Measurements from ENCODE around the gene ACYP1.

Gene ACYP1

DNA sequence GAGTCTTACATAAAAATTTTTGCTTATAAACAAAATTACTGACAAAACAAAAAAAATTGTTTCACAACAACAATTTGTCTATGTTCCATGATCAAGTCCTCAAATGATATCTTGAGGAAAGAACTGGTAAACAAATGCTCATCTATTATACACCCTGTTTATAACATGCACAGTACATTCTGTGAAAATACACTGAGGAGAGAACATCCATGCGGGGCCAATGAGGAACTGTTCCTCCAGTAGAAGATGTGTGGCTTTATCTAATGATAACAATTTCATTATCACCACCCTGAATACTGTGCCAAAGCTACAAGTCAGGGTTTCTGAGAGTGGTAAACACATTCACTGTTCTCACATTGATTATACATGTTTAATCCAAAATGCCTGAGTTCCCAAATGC lies 23.3 kb downstream of the ACYP1 start:
- no peak for DNase-seq

DNA sequence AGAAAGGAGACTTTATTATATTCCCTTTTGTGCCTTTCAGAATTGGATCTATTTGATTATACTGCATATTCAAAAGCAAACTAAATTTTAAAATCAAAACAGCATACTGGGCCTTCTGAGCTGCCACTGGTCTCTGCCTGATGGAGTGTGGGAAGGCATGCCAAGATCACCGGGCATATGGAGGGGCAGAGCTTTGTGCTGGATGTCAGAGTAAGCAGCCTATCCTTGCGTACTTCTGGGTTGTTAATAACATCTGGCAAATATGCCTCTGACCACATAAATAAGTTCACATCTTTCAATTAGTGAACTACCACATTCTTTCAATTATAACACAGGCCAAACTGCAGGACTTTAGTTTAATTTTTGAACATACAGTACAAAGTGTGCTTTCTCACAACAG lies 30.9 kb downstream of the ACYP1 start:
- DNase-seq, result no peak

DNA sequence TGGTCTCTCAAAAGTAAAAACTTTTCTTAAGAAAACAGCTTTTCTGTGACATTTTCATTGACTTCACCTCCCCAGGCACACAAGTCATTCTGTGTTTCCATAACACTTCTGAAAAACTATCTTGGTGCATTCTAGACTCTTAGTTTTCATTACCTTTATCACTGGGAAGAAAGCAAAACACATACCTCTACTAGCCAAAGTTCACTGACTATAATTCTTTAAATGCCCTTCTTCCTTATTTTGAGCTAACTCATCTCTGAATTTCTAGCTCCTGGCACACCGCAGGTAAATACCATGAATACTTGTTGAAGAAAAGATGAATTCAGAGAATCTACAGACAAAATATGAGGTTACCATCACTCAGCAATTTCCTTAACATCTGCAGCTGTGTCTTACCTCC lies 33.7 kb downstream of the ACYP1 start:
- no peak for DNase-seq

DNA sequence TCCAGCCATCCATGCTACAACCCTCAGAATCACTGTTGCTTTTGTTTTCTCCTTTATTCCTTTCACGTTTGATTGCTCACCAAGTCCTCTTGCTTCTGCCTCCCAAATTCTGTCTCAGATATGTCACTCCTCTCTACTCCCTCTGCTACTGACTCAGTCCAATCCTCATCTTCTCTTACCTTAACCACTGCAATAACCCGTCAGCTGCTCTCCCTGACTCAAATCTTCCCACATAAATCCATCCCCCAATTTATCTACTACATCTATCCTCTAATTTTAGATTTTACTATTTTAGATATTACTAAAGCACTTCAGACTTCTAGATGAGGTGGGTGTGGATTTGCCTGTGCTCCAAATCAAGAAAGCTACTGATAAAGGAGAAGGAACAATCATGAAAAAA lies 37.9 kb downstream of the ACYP1 start:
- DNase-seq, result no peak

DNA sequence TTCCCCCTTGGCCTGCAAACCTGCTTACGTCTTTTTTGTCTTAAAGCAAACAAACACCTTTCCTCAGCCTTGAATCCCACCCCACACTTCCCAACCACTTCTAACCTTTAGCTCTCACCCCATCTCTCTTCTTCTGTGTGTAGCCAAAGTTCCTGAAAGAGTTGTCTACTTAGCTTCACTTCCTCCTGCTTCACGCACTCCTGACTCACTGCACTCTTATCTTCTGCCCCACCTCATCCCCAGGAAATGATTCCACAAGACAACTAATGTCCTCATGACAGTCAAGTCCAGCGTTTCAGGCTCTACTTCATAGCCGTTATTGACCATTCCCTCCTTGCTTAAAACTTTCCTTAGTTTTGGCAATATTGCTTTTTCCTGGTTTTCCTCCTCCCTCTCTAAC lies 38.7 kb downstream of the ACYP1 start:
- no peak for DNase-seq

DNA sequence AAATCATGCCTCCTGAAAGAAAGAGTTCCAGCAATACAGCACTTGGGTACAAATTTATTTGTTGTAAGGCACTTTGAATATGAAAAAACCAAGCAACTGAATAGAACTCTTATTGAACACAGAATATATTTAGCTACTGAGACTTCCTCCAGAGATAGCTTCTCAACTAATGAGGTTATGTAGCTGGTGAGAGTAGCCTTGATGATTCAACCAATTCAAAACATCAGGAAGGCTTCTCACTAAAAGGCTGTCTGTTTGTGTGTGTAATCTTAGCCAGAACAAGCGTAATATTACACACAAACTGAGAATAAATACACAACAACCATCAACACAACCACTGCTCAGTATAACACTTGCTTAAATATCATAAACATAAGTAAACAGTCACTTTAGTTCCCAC lies 40.7 kb downstream of the ACYP1 start:
- DNase-seq, result no peak

DNA sequence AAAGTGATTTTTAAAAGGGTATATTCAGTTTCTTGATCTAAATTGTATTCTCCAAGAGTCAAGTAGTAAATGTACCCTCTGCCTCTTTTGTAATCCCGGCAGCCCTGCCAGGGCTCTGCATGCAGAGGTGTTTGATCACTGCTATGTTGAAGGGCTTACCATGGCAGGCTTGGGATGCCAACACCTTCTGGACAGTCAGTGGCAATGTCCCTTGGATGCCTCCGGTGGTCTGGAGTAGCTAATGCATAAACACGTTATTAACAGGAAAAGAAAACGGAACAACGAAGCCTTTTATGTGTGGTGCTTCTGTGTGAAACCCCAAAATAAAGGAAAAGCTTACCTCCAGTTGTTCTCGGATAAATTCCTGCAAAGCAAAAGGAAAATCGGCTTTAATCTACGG lies 41.2 kb downstream of the ACYP1 start:
- DNase-seq, result no peak

DNA sequence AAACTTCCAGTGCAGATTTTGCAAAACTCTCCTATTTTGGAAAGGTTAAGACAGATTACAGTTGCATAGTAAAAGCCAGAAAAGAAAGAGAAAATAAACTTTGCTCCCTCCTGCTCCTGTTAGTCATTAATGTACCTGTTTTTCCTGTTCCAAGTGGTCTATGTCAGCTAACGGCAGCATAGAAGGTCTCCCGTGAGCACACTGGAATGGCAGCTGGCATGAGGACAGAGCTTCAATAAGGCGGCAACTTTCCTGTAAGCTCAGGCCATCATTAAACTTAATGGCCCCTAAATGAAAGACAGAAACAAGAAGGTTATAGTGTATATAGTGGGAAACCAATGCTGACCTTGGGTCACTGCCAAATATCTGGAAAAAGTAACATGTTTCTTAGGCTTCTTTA lies 45.1 kb downstream of the ACYP1 start:
- no peak for DNase-seq

DNA sequence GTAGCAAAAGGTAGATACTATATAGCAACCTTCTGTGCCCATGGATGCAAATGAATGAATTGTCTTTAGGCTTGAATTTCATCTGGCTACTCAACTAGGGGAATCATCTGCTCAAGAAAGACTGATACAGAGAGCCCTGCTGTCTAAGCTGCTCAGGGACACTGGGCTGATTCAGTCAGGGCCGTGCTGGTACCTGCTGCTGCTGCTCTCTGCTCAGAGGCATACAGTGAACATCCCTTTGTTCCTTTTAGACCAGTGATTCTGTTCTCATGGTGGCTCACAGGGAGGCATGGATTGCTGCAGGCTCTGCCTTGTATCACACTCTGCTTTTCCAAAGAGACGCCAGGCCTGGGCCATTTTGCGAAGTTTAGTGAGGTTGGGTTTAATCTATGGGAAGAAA lies 47.0 kb downstream of the ACYP1 start:
- DNase-seq, result no peak

DNA sequence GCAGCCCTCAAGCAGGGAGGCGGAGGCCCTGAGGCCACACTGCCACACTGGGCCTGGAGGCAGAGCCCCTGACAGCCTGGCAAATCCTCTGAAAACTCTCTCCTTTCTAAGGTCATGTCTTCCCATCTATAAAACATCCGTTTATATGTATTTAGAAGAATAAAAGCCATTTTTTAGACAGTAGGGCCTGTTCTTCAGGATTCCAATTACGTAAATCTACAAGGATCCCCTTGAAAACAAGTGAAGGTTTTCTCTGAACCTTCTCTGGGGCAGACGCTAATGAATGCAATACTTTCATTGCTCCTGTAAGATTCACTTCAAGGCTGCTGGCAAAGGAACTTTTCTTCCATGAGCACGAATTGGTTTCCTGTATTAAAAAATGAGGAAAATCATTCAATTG lies 48.3 kb downstream of the ACYP1 start:
- no peak for DNase-seq

DNA sequence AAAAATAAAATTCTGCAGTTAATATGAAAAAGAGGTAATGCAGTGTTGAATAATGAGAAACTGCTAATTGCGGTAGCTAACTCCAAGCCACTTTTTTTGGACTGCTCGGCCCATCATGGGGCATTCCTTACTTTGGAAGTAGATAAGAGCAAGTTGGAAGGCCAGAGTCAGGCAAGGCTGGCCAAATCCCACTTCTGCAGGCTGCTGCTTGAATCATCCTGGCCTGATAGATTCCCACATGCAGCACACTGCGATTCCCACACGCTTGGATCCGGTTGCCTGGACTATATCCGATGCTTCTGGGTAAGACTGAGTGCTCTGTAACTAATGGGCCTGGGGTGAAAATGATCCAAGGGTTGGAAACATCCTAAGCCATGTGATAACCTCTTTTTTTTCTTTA lies 50.5 kb downstream of the ACYP1 start:
- no peak for DNase-seq

DNA sequence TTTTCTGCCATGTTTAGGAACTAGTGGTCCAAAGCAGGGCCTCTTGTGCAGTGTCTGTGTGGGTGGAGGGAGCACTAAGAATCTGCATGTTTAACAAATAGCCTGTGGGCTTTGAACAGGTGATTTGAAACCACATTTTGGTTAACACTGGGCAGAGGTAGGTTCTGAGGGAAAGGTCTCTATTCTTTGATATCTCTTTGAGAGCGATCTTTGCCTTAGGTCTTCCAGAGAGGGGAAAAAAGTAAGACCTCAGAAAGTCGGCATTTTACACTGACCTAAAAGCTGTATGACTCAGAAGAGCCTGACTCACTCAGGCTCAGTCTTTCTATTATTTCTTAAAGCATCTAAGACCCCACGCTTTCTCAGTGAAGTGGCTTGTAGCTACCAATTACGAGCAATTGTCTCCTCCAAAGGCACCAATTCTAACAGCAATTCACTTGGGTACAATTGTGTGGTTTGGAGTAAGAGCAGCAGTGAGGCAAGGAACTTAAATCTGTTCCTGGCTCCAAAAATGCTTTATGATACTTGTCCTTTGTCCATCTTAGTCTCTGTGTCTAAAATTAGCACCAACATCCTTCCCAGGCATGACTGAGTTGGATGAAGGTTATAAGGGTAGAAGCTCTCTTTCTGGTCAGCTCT lies 52.3 kb downstream of the ACYP1 start:
- no peak for DNase-seq

DNA sequence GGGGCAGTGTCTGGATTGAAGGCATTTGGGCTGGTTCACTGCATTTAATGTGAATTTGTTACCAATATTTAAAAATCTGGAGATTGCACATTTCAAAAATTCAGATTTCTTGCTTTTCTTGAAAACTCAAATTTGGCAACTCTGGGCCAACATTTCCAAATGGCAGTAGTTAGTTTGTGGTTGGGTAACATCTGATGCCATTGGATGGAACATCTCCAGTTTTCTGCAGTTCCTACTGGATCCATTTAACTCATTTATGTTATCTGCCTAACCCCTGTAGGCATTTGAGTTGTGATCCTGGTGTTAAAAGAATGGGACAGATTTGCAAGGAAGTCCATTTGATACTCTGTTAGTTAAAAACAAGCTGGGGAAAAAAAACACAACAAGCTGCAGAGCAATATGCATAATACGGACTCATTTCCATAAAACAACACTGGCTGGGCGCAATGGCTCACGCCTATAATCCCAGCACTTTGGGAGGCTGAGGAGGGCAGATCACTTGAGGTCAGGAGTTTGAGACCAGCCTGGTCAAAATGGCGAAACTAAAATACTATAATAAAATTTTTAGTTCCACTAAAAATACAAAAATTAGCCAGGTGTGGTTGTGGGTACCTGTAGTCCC lies 53.2 kb downstream of the ACYP1 start:
- no peak for DNase-seq

DNA sequence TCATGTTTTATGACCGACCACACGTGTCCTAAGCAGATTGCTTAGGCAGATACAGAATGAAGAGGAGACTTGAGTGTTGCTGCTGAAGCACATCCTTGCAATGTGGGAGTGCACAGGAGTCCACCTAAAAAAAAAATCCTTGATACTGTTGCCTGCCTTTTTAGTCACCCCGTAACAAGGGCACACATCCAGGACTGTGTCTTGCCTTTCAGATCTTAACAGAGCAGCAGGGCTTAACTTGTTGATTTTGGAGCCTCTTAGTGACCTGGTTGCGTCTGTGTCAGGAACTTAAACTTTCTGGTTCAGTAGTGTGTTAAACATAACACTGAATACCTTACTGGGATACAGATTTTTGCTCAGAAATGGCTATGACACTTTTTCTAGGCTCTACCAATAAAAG lies 54.6 kb downstream of the ACYP1 start:
- no peak for DNase-seq

DNA sequence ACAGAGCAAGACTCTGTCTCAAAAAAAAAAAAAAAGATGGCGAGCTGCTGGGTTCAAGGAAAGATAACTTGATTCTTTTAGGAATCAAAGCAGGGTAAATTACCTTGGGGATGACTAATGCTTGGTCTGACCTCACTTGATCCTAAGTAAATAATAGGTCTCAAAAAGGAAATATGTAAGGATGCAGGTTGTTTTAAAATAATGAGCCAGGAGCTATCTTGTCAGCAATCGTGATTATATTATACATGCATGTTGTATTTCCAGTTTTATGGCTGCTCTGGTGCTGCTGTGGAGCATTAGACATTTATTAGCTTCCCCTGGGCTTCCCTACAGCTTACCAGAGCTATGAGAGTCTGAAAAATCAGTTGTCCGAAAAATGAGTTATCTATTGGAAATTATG lies 58.5 kb downstream of the ACYP1 start:
- no peak for DNase-seq

DNA sequence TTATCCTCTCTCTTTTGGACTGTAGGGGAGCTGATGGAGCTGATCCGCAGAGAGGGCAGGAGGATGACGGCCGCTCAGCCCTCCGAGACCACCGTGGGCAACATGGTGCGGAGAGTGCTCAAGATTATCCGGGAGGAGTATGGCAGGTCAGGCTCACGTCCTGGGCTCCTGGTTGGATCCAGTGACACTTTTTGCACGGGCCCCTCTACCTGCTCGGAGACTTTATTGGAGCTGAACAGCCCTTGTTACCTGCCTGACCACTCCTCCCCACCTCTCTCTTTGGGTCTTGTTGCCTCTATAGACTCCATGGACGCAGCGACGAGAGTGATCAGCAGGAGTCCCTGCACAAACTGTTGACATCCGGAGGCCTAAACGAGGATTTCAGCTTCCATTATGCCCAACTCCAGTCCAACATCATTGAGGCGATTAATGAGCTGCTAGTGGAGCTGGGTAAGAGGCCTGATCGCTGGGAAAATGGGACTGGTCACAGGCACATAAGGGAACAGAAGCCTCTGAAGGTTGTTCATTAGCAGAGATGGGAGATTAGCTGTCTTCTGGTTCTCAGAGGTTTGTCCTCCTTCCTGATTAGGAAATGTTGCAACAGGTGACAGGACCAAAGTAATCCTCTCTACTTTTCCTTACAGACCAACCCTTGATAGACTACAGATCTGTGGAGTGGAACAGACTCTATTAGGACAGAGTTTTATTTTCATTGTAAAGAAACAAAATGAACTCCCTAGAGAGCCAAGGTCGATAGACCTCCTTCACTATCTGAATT lies 60.4 kb downstream of the ACYP1 start:
- DNase-seq, result no peak
